A673 (cell line): ENCODE results near the gene PPP1R26. TPM values are rescaled to one million over a fixed set of nuclear protein-coding genes. Genes with fewer than 3 reads are reported as not detected.
"Not testable (repeated sequence)": the region's sequence is repeated elsewhere in the genome, so short reads cannot be mapped to it uniquely, and the experiment has no call there.

Experiments
- BruUV-seq: library from RNA; stranded (reverse); fragments of 400-500 nt; replicated peaks from 2 replicates; lab custom pipeline; 2021; lab: Mats Ljungman, UMichigan
- CTCF ChIA-PET: fragments of 300-600 bp; sonication (Branson Sonifier 250); formaldehyde crosslinking; loops from one replicate; lab custom pipeline; 2022; ENCODE audit warnings: antibody characterized with exemption; lab: Charles Lee
- POLR2A ChIA-PET: fragments of 300-600 bp; sonication (Branson Sonifier 250); formaldehyde crosslinking; loops from one replicate; lab custom pipeline; 2022; ENCODE audit warnings: antibody characterized with exemption; ENCODE audit not compliant: low non-redundant PET; lab: Charles Lee
- DNase-seq: peaks from one replicate; pipeline ENCODE4 v3.0.0-alpha.2; 2015; ENCODE audit warnings: low spot score
- H3K27ac ChIP-seq: fragments of 200-600 bp; sonication (generic); 2 replicates; pipeline ENCODE4 v1.5.1; 2016; ENCODE audit warnings: mixed run types, low read depth, mild to moderate bottlenecking, mixed read lengths, antibody characterized with exemption, low read length; ENCODE audit not compliant: poor library complexity, severe bottlenecking
- H3K27me3 ChIP-seq: fragments of 200-600 bp; sonication (generic); replicated peaks from 2 replicates; pipeline ENCODE4 v1.6.1; 2017; ENCODE audit warnings: mixed run types, low read depth, mild to moderate bottlenecking, mixed read lengths, antibody characterized with exemption, low read length; ENCODE audit not compliant: insufficient read depth, poor library complexity
- H3K36me3 ChIP-seq: fragments of 200-600 bp; sonication (generic); 2 replicates; pipeline ENCODE4 v1.6.1; 2016; ENCODE audit warnings: mixed run types, mild to moderate bottlenecking, mixed read lengths, antibody characterized with exemption, low read length; ENCODE audit not compliant: insufficient read depth, poor library complexity, severe bottlenecking
- H3K4me1 ChIP-seq: fragments of 200-600 bp; sonication (generic); 2 replicates; pipeline ENCODE4 v1.6.1; 2017; ENCODE audit warnings: mixed run types, mild to moderate bottlenecking, mixed read lengths, antibody characterized with exemption, low read length; ENCODE audit not compliant: insufficient read depth, poor library complexity, severe bottlenecking
- H3K4me3 ChIP-seq: fragments of 200-600 bp; sonication (generic); 2 replicates; pipeline ENCODE4 v1.5.1; 2016; ENCODE audit warnings: low read depth, mixed run types, mild to moderate bottlenecking, mixed read lengths, low read length; ENCODE audit not compliant: poor library complexity, severe bottlenecking
- H3K9me3 ChIP-seq: fragments of 200-600 bp; sonication (generic); 2 replicates; pipeline ENCODE4 v1.6.1; 2016; ENCODE audit warnings: mixed run types, low read depth, mild to moderate bottlenecking, mixed read lengths, antibody characterized with exemption, low read length; ENCODE audit not compliant: poor library complexity, severe bottlenecking
- EZH2 ChIP-seq: fragments of 200-600 bp; sonication (generic); IDR thresholded peaks from 2 replicates; pipeline ENCODE4 v1.6.1; 2017; ENCODE audit warnings: borderline replicate concordance, low read depth, mild to moderate bottlenecking, mixed read lengths, antibody characterized with exemption, low read length; ENCODE audit not compliant: poor library complexity, severe bottlenecking
- intact Hi-C: fragments of 100-400 bp; cut with micrococcal nuclease; formaldehyde crosslinking; loops from one replicate; pipeline ENCODE4 v1.10.0; 2022; ENCODE audit not compliant: unreplicated experiment
- total RNA-seq: library from RNA; stranded (reverse); gene quantifications from 2 replicates; pipeline ENCODE4 v1.2.3, GENCODE V29; 2021
- TF ChIP-seq, protein P1 (sequence below): fragments of 300-800, 200-600 bp; sonication (generic); conservative IDR thresholded peaks from 2 replicates; pipeline ENCODE4 v1.5.1; 2017; ENCODE audit warnings: low read depth, mild to moderate bottlenecking, antibody characterized with exemption, low read length, moderate library complexity, mixed read lengths

PPP1R26 gene
- total RNA-seq, 1 experiment from 2014 or later = 7.4 TPM

DNA sequence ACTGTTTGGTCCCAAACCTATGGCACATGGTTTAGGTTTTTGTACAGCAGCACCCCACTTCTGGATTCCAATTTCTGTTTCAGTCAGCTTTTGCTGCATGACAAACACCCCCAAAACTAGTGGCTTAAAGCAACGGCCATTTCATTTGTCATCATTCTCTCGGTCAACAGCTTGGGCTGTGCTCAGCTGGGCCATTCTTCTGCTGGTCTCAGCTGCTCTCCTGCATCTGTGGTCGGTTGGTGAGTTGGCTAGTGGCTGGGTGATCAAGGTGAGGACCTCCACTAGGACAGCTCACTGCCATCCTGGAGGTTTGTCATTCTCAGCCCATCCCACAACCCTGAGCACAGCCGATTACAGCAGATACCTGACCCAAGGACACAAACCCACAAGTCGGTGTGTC is 24.8 kb upstream of the PPP1R26 start:
- Histone ChIP-seq H3K27me3 (no peaks in the 10 kb centered on the region), H3K27ac (no peak overlapping the region), H3K4me1 (no peaks in the 10 kb centered on the region), H3K9me3 (no peaks in the 10 kb centered on the region), H3K36me3 (no peaks in the 10 kb centered on the region), H3K4me3 (no peak overlapping the region)
- ChIA-PET POLR2A (no interaction called here), CTCF (no interaction called here)
- no TSS peak for BruUV-seq
- intact Hi-C loops = no loop called here
- DNase-seq = no peak
- TF ChIP-seq, protein P1, sequence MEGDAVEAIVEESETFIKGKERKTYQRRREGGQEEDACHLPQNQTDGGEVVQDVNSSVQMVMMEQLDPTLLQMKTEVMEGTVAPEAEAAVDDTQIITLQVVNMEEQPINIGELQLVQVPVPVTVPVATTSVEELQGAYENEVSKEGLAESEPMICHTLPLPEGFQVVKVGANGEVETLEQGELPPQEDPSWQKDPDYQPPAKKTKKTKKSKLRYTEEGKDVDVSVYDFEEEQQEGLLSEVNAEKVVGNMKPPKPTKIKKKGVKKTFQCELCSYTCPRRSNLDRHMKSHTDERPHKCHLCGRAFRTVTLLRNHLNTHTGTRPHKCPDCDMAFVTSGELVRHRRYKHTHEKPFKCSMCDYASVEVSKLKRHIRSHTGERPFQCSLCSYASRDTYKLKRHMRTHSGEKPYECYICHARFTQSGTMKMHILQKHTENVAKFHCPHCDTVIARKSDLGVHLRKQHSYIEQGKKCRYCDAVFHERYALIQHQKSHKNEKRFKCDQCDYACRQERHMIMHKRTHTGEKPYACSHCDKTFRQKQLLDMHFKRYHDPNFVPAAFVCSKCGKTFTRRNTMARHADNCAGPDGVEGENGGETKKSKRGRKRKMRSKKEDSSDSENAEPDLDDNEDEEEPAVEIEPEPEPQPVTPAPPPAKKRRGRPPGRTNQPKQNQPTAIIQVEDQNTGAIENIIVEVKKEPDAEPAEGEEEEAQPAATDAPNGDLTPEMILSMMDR = no peak
- no peak for TF ChIP-seq EZH2

DNA sequence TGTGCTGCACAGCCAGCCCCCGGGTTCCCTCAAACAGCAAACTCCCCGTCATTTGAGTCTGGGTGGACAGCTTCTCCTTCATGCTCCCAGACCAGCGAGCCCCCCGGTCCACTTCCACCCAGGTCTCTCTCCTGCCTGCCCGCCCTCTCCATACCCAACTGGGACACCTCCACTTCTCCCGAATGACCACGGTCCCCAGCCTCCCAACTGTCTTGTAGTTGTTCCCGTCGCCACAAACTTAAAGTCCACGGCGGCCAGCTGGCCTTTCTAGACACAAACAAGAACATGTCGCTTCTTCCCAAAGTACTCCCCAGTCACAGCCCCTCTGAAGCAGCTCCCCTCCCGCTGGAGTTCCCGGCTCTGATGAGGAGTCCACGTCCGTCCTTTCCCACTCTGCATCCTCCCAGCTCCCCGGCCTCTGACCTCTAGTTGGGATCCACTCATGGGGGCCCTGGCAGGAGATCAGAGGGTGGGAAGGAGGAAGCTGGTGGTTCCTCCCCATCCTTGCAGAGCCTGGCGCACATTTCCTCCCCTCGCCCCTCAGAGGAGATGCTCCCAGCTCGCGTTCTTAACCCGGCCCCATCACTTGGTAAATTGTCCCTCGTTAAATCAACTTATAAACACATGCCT is 24.1 kb upstream of the PPP1R26 start:
- no TSS peak for BruUV-seq
- intact Hi-C loops = no loop called here
- Histone ChIP-seq H3K4me3 (no peak overlapping the region), H3K36me3 (no peaks in the 10 kb centered on the region), H3K27ac (no peak overlapping the region), H3K27me3 (no peaks in the 10 kb centered on the region), H3K9me3 (no peaks in the 10 kb centered on the region), H3K4me1 (no peaks in the 10 kb centered on the region)
- ChIA-PET POLR2A (no interaction called here), CTCF (no interaction called here)
- no peak for TF ChIP-seq EZH2
- TF ChIP-seq, protein P1 = no peak
- DNase-seq = no peak

DNA sequence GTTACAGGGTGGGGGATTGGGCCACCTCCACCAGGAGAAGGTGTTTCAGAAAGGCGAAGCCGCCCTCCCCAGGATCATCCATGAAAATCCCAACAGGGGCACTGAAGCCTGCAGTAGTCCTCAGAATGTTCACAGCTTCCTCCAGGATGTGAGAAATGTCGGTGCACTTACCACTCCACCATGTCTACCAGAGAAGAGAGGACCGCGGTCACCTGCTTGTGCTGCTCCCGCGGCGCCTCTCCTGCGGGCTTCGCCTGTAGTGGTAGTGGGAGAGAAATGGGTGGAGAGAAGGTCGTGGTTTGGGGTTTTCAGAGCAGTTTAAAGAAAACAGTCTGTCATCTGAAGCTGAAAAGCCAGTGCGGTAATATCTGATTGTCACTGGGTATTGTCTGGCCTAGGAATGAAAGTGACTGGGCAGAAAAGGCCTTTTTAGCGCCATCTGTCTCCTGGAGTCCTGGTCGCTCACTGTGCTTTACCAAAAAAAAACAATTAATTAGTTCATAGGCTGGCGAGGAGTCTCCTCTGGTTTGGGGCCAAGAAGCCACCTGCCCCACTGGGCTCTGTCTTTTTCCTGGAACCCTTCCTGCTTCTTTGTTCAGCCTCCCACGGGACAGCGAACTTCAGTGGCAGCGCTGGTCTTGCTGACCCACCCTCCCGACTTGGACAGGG is 23.0 kb upstream of the PPP1R26 start:
- Histone ChIP-seq H3K36me3 (no peaks in the 10 kb centered on the region), H3K9me3 (no peaks in the 10 kb centered on the region), H3K4me1 (no peaks in the 10 kb centered on the region), H3K4me3 (no peak overlapping the region), H3K27ac (no peak overlapping the region), H3K27me3 (no peaks in the 10 kb centered on the region)
- DNase-seq = no peak
- ChIA-PET CTCF (no interaction called here), POLR2A (no interaction called here)
- TF ChIP-seq EZH2 = no peak
- TF ChIP-seq, protein P1 = no peak
- intact Hi-C loops = no loop called here
- BruUV-seq = no TSS peak

DNA sequence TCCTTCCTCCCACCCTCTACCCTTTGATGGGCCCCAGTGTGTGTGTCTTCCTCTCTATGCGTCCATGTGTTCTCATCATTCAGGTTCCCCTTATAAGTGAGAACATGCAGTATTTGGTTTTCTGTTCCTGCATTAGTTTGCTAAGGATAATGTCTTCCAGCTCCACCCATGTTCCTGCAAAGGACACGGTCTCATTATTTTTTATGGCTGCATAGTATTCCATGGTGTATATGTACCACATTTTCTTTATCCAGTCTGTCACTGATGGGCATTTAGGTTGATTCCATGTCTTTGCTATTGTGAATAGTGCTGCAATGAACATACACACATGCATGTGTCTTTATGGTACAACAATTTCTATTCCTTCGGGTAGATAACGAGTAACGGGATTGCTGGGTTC is 21.1 kb upstream of the PPP1R26 start:
- H3K9me3 ChIP-seq, DNase-seq, H3K27me3 ChIP-seq, H3K27ac ChIP-seq, H3K4me3 ChIP-seq, CTCF ChIA-PET, H3K4me1 ChIP-seq, POLR2A ChIA-PET, H3K36me3 ChIP-seq, intact Hi-C loops, BruUV-seq: not testable (repeated sequence)
